DOHH2 (cell line): Measurements from ENCODE around the gene IGSF6.

Experiments
- H3F3A ChIP-seq: fragments of 200-600 bp; sonication (generic), shearing (Covaris generic); 2 replicates; pipeline ENCODE4 v1.6.0; 2016; ENCODE audit warnings: antibody characterized with exemption, mild to moderate bottlenecking; ENCODE audit not compliant: control insufficient read depth, insufficient read depth
- H3K27ac ChIP-seq: fragments of 200-600 bp; sonication (generic); 2 replicates; pipeline ENCODE4 v1.5.1; 2014; ENCODE audit warnings: low read depth, mild to moderate bottlenecking, low read length, moderate library complexity
- H3K27me3 ChIP-seq: fragments of 200-600 bp; sonication (generic); 2 replicates; pipeline ENCODE4 v1.6.1; 2014; ENCODE audit warnings: mild to moderate bottlenecking, low read length, mixed read lengths; ENCODE audit not compliant: control insufficient read depth
- H3K36me3 ChIP-seq: fragments of 200-600 bp; sonication (generic); 2 replicates; pipeline ENCODE4 v1.6.1; 2014; ENCODE audit warnings: mild to moderate bottlenecking, low read length, moderate library complexity, mixed read lengths; ENCODE audit not compliant: control insufficient read depth
- H3K4me1 ChIP-seq: fragments of 200-600 bp; sonication (generic); 2 replicates; pipeline ENCODE4 v1.6.1; 2014; ENCODE audit warnings: mild to moderate bottlenecking, low read length, mixed read lengths; ENCODE audit not compliant: control insufficient read depth
- H3K4me2 ChIP-seq: fragments of 200-600 bp; sonication (generic); 2 replicates; pipeline ENCODE4 v1.6.0; 2014; ENCODE audit warnings: mild to moderate bottlenecking, low read length, moderate library complexity
- H3K4me3 ChIP-seq: fragments of 200-600 bp; sonication (generic); 2 replicates; pipeline ENCODE4 v1.5.1; 2014; ENCODE audit warnings: mild to moderate bottlenecking, low read length, mixed read lengths
- H3K79me2 ChIP-seq: fragments of 200-600 bp; sonication (generic); 2 replicates; pipeline ENCODE4 v1.6.1; 2014; ENCODE audit warnings: mild to moderate bottlenecking, low read length, mixed read lengths; ENCODE audit not compliant: control insufficient read depth
- H3K9me2 ChIP-seq: fragments of 200-600 bp; sonication (generic); replicated peaks from 2 replicates; pipeline ENCODE4 v1.6.1; 2014; ENCODE audit warnings: mild to moderate bottlenecking, low read length, mixed read lengths; ENCODE audit not compliant: control insufficient read depth
- H3K9me3 ChIP-seq: fragments of 200-600 bp; sonication (generic); 2 replicates; pipeline ENCODE4 v1.6.1; 2014; ENCODE audit warnings: antibody characterized with exemption, low read length, mixed read lengths; ENCODE audit not compliant: control insufficient read depth, insufficient read depth
- H4K20me1 ChIP-seq: fragments of 200-600 bp; sonication (generic); 2 replicates; pipeline ENCODE4 v1.6.0; 2014; ENCODE audit warnings: low read depth, mild to moderate bottlenecking, antibody characterized with exemption, low read length, moderate library complexity; ENCODE audit not compliant: control insufficient read depth, insufficient read depth
- EZH2phosphoT487 ChIP-seq: fragments of 200-600 bp; sonication (generic); IDR thresholded peaks from 2 replicates; pipeline ENCODE4 v1.6.1; 2017; ENCODE audit warnings: borderline replicate concordance, mild to moderate bottlenecking, antibody characterized with exemption, low read length, moderate library complexity, mixed read lengths
- TF ChIP-seq, protein P1 (sequence below): fragments of 200-600 bp; sonication (generic); IDR thresholded peaks from one replicate; pipeline ENCODE4 v1.5.1; 2014; ENCODE audit warnings: antibody characterized with exemption, mild to moderate bottlenecking, low read depth, low read length; ENCODE audit not compliant: poor library complexity, severe bottlenecking

IGSF6 gene

DNA sequence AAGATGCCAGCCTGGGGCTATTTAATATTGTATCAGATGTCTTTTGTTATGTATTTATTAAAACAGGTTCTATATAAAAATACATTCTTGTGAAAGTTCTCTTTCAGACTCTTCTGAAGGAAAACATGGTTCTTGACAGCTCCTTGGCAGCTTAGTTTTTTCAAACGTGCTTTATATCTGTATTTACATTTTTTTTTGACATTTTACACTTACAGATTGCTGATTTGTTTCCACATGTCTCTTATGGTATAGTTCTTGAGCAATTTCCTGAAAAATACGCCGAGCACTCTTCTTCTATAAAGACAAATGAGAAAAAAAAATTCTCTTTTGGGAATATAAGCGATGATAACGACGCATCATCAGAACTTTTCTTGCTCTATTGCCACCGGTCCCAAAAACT lies 9.5 kb downstream of the IGSF6 start:
- no peaks in the 10 kb centered on the region for H3K27me3 ChIP-seq
- H3K4me2 ChIP-seq = peak overlapping the region; percentile 97
- peak overlapping the region; percentile 73 for H3K4me3 ChIP-seq
- H3K9me2 ChIP-seq = no peaks in the 10 kb centered on the region
- peaks cover 16% of the 10 kb centered on the region for H3K36me3 ChIP-seq
- no peaks in the 10 kb centered on the region for H4K20me1 ChIP-seq
- H3K9me3 ChIP-seq = no peaks in the 10 kb centered on the region
- H3F3A ChIP-seq = peaks cover 53% of the 10 kb centered on the region
- H3K27ac ChIP-seq = peak overlapping the region; percentile 98
- H3K79me2 ChIP-seq = peaks cover 54% of the 10 kb centered on the region
- peaks cover 88% of the 10 kb centered on the region for H3K4me1 ChIP-seq
- TF ChIP-seq, protein P1, sequence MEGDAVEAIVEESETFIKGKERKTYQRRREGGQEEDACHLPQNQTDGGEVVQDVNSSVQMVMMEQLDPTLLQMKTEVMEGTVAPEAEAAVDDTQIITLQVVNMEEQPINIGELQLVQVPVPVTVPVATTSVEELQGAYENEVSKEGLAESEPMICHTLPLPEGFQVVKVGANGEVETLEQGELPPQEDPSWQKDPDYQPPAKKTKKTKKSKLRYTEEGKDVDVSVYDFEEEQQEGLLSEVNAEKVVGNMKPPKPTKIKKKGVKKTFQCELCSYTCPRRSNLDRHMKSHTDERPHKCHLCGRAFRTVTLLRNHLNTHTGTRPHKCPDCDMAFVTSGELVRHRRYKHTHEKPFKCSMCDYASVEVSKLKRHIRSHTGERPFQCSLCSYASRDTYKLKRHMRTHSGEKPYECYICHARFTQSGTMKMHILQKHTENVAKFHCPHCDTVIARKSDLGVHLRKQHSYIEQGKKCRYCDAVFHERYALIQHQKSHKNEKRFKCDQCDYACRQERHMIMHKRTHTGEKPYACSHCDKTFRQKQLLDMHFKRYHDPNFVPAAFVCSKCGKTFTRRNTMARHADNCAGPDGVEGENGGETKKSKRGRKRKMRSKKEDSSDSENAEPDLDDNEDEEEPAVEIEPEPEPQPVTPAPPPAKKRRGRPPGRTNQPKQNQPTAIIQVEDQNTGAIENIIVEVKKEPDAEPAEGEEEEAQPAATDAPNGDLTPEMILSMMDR = no peak
- TF ChIP-seq EZH2phosphoT487 = no peak

DNA sequence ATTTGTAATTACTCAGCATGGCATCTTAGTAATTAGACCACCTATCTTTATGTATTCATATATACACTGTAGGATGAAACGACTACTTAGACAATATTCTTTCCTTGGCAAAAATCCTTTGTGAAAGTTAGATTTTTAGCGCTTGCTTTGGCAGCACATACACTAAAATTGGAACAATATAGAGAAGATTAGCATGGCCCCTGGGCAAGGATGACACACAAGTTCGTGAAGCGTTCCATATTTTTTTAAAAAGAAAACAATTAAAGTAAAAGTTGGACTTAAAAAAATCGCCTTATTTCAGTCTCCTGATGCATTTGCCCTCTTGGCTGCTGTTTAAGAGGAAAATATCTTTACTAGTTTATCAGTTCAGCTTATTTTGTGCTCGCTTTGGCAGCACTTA lies 10.5 kb downstream of the IGSF6 start:
- H3K4me3 ChIP-seq = peak overlapping the region; percentile 47; the same call in 1 of the 2 replicates
- H3F3A ChIP-seq = peaks cover 44% of the 10 kb centered on the region
- no peaks in the 10 kb centered on the region for H3K27me3 ChIP-seq
- peaks cover 11% of the 10 kb centered on the region; the same call in 1 of the 2 replicates for H3K36me3 ChIP-seq
- no peaks in the 10 kb centered on the region for H3K9me2 ChIP-seq
- peaks cover 44% of the 10 kb centered on the region for H3K79me2 ChIP-seq
- H4K20me1 ChIP-seq = no peaks in the 10 kb centered on the region
- TF ChIP-seq, protein P1 = no peak
- TF ChIP-seq EZH2phosphoT487 = no peak
- H3K27ac ChIP-seq = peak overlapping the region; percentile 98
- peak overlapping the region; percentile 67 for H3K4me2 ChIP-seq
- peaks cover 81% of the 10 kb centered on the region for H3K4me1 ChIP-seq
- no peaks in the 10 kb centered on the region for H3K9me3 ChIP-seq

DNA sequence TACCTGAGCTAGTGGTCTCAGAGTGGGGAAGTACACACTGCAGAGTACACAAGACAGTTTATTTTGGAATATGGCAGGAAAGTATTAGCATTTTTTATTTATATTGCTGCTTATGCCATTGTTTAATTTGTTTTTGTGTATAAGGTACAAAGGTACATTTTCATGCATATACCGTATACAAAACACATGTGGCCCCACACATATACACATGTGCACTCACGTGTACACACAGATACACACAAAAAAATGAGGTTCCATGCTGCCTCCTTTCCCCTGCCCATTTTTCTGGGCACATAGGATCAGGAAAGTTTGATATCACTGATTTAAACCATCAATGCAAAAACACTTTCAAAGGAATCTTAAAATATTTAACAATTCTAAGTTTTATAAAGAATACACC lies 12.9 kb downstream of the IGSF6 start:
- no peak overlapping the region for H3K4me2 ChIP-seq
- H3K4me3 ChIP-seq = no peak overlapping the region
- peaks cover 59% of the 10 kb centered on the region for H3K4me1 ChIP-seq
- H3K27me3 ChIP-seq = no peaks in the 10 kb centered on the region
- peaks cover 21% of the 10 kb centered on the region for H3F3A ChIP-seq
- H3K9me3 ChIP-seq = no peaks in the 10 kb centered on the region
- peaks cover 4% of the 10 kb centered on the region; the same call in 1 of the 2 replicates for H3K36me3 ChIP-seq
- H3K27ac ChIP-seq = no peak overlapping the region
- no peaks in the 10 kb centered on the region for H3K9me2 ChIP-seq
- TF ChIP-seq, protein P1 = no peak
- no peak for TF ChIP-seq EZH2phosphoT487
- H3K79me2 ChIP-seq = peaks cover 35% of the 10 kb centered on the region
- H4K20me1 ChIP-seq = no peaks in the 10 kb centered on the region
